Natural killer cell (primary cell): ENCODE measurements around the gene SUPT20HL1. TPM values are rescaled to one million over a fixed set of nuclear protein-coding genes. Genes with fewer than 3 reads are reported as not detected.
"Not testable (repeated sequence)": the region's sequence is repeated elsewhere in the genome, so short reads cannot be mapped to it uniquely, and the experiment has no call there.

ENCODE experiments used
- ATAC-seq, 3 donors: fragments of 150-1000 bp in 2 of 3; fragments of 200-7000 bp in 1 of 3; cut with Tn5 transposase; 1 replicate in 1 of 3; 2 replicates in 2 of 3; pipeline ENCODE4 v1.10.0; 2021; ENCODE audit warnings: mild to moderate bottlenecking in 2 of 3, moderate library complexity in 2 of 3
- DNase-seq, 2 donors: peaks; one replicate each; pipeline versions ENCODE4 v3.0.0 to v3.0.0-alpha.2; 2013 to 2021; ENCODE audit warnings: mixed read lengths in 1 of 2
- H3K27ac ChIP-seq: one replicate; pipeline ENCODE4 v1.5.1; 2013; ENCODE audit warnings: mild to moderate bottlenecking, low read length
- H3K27me3 ChIP-seq: one replicate; pipeline ENCODE4 v1.6.1; 2013; ENCODE audit warnings: low read length; ENCODE audit not compliant: control insufficient read depth, insufficient read depth
- H3K36me3 ChIP-seq: one replicate; pipeline ENCODE4 v1.6.1; 2013; ENCODE audit warnings: low read length; ENCODE audit not compliant: control insufficient read depth, insufficient read depth
- H3K4me1 ChIP-seq: one replicate; pipeline ENCODE4 v1.6.1; 2013; ENCODE audit warnings: low read length; ENCODE audit not compliant: control insufficient read depth, insufficient read depth
- H3K4me3 ChIP-seq: one replicate; pipeline ENCODE4 v1.5.1; 2013; ENCODE audit warnings: low read length
- H3K9me3 ChIP-seq: one replicate; pipeline ENCODE4 v1.6.1; 2013; ENCODE audit warnings: low read length; ENCODE audit not compliant: control insufficient read depth, insufficient read depth
- H3K27ac Mint-ChIP-seq, 2 donors: one replicate each; pipeline ENCODE4 v1.8.0; 2022; ENCODE audit warnings: mild to moderate bottlenecking in 2 of 2, mixed read lengths in 2 of 2, moderate library complexity in 1 of 2
- H3K27me3 Mint-ChIP-seq, 2 donors: one replicate each; pipeline ENCODE4 v1.8.0; 2022; ENCODE audit warnings: low read depth in 2 of 2, mixed read lengths in 2 of 2
- H3K36me3 Mint-ChIP-seq: one replicate; pipeline ENCODE4 v1.8.0; 2022; ENCODE audit warnings: mixed read lengths
- H3K4me1 Mint-ChIP-seq, 2 donors: one replicate each; pipeline ENCODE4 v1.8.0; 2022; ENCODE audit warnings: mixed read lengths in 2 of 2
- H3K4me3 Mint-ChIP-seq: one replicate; pipeline ENCODE4 v1.8.0; 2022; ENCODE audit warnings: mild to moderate bottlenecking, moderate library complexity, mixed read lengths
- H3K9me3 Mint-ChIP-seq, 2 donors: one replicate each; pipeline ENCODE4 v1.8.0; 2022; ENCODE audit warnings: mixed read lengths in 2 of 2
- CTCF ChIP-seq: fragments of 200-600 bp; IDR thresholded peaks from one replicate; pipeline ENCODE4 v1.8.0; 2022; ENCODE audit warnings: antibody characterized with exemption
- WGBS: methylation state at CpG from one replicate; pipeline ENCODE4 v1.1.7; 2013; ENCODE audit warnings: missing lambda C conversion rate; ENCODE audit not compliant: insufficient coverage; 5-methylcytosine and 5-hydroxymethylcytosine counted together
- intact Hi-C: fragments of 100-400 bp; cut with micrococcal nuclease; formaldehyde crosslinking; loops from one replicate; pipeline ENCODE4 v1.14.2; 2022
- total RNA-seq, 4 donors: library from RNA; stranded (reverse); fragments of 120-200 nt in 1 of 4; gene quantifications; one replicate each; pipeline versions ENCODE4 v1.2.3 to v1.2.4, GENCODE V29; 2013 to 2022

The SUPT20HL1 gene
- total RNA-seq, 3 donors from 2014 or later (not counting 1 experiment from before 2014, with no cell fraction given): not detected

GRCh38 chrX:24380262-24381187 lies 20.1 kb downstream of the SUPT20HL1 start:
- intact Hi-C loops: no loop called here
- H3K27me3 ChIP-seq: no peaks in the 10 kb centered on the region
- Mint-ChIP-seq H3K36me3 (no peaks in the 10 kb centered on the region), H3K27me3 (peaks cover 11 to 57% of the 10 kb centered on the region in 2 donors), H3K4me3 (no peak overlapping the region), H3K9me3 (no peaks in the 10 kb centered on the region), H3K4me1 (no peaks in the 10 kb centered on the region), H3K27ac (no peak overlapping the region)
- no peaks in the 10 kb centered on the region for H3K9me3 ChIP-seq
- 96% methylated on average over 4 of the region's 9 CpGs for WGBS
- H3K4me1 ChIP-seq: no peaks in the 10 kb centered on the region
- no peak for ATAC-seq
- no peak overlapping the region for H3K4me3 ChIP-seq
- H3K36me3 ChIP-seq: no peaks in the 10 kb centered on the region
- no peak for DNase-seq
- no peak overlapping the region for H3K27ac ChIP-seq
- TF ChIP-seq CTCF: no peak

DNA sequence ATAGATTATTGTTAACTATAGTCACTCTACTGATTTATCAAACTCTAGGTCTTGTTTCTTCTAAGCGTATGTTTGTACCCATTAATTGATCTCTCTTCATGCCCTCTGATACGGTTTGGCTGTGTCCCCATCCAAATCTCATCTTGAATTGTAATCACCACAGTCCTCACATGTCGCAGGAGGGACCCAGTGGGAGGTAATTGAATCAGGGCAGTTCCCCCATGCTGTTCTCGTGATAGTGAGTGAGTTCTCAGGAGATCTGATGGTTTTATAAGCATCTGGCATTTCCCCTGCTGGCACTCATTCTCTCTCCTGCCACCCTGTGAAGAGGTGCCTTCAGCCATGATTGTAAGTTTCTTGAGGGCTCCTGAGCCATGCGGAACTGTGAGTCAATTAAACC lies 21.9 kb downstream of the SUPT20HL1 start:
- H3K9me3 ChIP-seq, ATAC-seq, H3K27ac ChIP-seq, intact Hi-C loops, H3K36me3 ChIP-seq, H3K27ac Mint-ChIP-seq, H3K4me3 ChIP-seq, H3K36me3 Mint-ChIP-seq, H3K4me1 ChIP-seq, H3K4me1 Mint-ChIP-seq, H3K9me3 Mint-ChIP-seq, H3K27me3 ChIP-seq, H3K4me3 Mint-ChIP-seq, DNase-seq: not testable (repeated sequence)
- 93% methylated on average over 2 of the region's 5 CpGs for WGBS
- peaks cover 14 to 60% of the 10 kb centered on the region in 2 donors for H3K27me3 Mint-ChIP-seq

DNA sequence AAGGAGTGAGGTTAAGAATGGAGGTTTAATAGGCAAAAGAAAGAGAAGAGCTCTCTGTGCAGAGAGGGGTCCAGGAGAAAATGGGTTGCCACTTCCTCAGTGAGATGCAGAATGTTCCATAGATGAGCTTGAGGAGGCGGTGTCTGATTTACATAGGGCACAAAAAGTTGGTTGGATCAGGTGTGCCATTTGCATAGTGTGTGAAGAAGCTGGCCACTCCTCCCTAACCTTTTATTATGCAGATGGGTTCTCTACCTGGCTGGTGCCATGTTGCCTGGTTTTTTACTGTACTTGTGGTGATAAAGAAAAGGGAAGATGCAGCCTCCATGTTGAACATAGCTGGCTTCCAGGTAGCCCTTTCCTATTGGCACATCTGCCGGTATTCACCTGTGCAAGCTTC lies 27.3 kb downstream of the SUPT20HL1 start:
- Histone ChIP-seq H3K4me3 (no peak overlapping the region), H3K36me3 (no peaks in the 10 kb centered on the region), H3K9me3 (no peaks in the 10 kb centered on the region), H3K27me3 (no peaks in the 10 kb centered on the region), H3K4me1 (no peaks in the 10 kb centered on the region), H3K27ac (no peak overlapping the region)
- Mint-ChIP-seq H3K9me3 (no peaks in the 10 kb centered on the region), H3K4me3 (no peak overlapping the region), H3K36me3 (no peaks in the 10 kb centered on the region), H3K27ac (no peak overlapping the region), H3K27me3 (peaks cover 27 to 58% of the 10 kb centered on the region in 2 donors), H3K4me1 (no peaks in the 10 kb centered on the region)
- no peak for TF ChIP-seq CTCF
- DNase-seq (no peak), ATAC-seq (no peak)
- intact Hi-C loops: no loop called here
- 88% methylated on average over 1 of the region's 2 CpGs for WGBS

GRCh38 chrX:24391389-24391788 lies 30.9 kb downstream of the SUPT20HL1 start:
- Histone ChIP-seq H3K27me3 (no peaks in the 10 kb centered on the region), H3K36me3 (no peaks in the 10 kb centered on the region), H3K27ac (no peak overlapping the region), H3K4me3 (no peak overlapping the region), H3K4me1 (no peaks in the 10 kb centered on the region), H3K9me3 (no peaks in the 10 kb centered on the region)
- no peak for TF ChIP-seq CTCF
- 89% methylated on average over 4 of the region's 5 CpGs for WGBS
- no peaks in the 10 kb centered on the region for H3K9me3 Mint-ChIP-seq
- peaks cover 16 to 46% of the 10 kb centered on the region in 2 donors for H3K27me3 Mint-ChIP-seq
- ATAC-seq (no peak), DNase-seq (no peak)
- intact Hi-C loops: no loop called here
- no peak overlapping the region for H3K4me3 Mint-ChIP-seq
- H3K27ac Mint-ChIP-seq: no peak overlapping the region
- peaks cover 0 to 5% of the 10 kb centered on the region in 2 donors for H3K4me1 Mint-ChIP-seq
- H3K36me3 Mint-ChIP-seq: no peaks in the 10 kb centered on the region
